Stimulated activated CD4-positive, alpha-beta T cell treated with anti-CD3 and anti-CD28 coated beads, Interleukin-12 subunit alpha, Interleukin-12 subunit beta, amount 100 ng/mL, for 4 hours (primary cell): ENCODE results near the gene C3orf52.
A peak's percentile ranks its signal among the peaks of the same experiment; 100 is the strongest.
"Not testable (repeated sequence)": the region's sequence is repeated elsewhere in the genome, so short reads cannot be mapped to it uniquely, and the experiment has no call there.

ENCODE experiments used
- DNase-seq: peaks from one replicate; pipeline ENCODE4 v3.0.0-alpha.2; 2020

C3orf52 gene, protein sequence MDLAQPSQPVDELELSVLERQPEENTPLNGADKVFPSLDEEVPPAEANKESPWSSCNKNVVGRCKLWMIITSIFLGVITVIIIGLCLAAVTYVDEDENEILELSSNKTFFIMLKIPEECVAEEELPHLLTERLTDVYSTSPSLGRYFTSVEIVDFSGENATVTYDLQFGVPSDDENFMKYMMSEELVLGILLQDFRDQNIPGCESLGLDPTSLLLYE

DNA sequence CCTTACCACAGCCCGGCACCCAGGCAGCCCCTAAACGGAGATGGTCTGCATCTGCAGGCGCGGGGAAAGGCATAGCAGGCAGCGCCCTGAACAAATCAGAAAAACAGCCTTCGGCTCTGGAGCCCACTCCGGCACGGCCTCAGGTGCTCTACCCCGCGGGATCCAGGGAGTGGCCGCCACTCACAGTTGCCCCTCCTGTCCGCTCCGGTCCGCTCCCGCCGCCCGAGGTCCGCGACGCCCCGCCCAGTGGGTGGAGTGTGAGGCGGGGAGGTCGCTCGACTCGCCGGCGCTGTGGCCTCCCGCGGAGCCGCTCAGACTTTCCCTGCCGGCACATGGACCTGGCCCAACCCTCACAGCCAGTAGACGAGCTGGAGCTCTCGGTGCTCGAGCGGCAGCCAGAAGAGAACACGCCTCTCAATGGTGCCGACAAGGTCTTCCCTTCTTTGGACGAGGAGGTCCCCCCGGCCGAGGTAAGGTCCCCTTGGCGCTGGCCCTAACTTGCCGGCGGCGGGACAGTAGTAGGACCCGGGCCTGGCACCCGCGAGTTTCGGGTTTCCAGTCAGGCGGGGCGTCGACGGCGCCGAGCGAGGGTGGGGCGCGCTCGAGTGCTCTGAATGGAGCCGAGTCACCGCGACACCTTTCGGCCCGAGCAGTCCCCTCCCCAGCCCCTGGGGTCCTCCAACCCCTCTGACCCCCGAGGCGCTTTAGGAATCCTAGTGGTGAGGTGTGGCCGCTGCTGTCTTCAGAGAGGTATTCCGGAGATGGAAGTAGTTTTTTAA is at the start of gene C3orf52:
Gene C3orf52, plus strand, starts transcription at position 314 of the 779 bp plus-strand sequence. Its CDS starts 19 bp downstream, at position 333.
- peak; percentile 49 for DNase-seq

DNA sequence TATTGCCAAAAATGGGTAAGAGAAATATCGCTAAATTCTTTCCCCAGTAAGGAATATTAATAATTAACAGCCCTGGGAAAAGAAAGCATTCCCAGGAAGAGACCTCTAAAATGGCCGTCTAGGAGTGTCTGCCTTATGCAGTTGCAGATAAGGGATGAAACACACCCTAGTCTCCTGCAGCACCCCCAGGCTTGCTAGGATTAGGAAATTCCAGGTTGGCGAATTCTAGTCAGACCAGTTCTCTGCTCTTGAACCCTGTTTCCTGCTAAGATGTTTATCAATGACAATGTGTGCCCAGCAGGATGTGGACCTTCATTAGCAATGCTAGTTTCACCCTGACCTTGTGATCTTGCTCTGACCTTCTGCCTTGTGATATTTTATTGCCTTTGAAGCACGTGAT is 49.0 kb upstream of the C3orf52 start:
- DNase-seq: not testable (repeated sequence)

DNA sequence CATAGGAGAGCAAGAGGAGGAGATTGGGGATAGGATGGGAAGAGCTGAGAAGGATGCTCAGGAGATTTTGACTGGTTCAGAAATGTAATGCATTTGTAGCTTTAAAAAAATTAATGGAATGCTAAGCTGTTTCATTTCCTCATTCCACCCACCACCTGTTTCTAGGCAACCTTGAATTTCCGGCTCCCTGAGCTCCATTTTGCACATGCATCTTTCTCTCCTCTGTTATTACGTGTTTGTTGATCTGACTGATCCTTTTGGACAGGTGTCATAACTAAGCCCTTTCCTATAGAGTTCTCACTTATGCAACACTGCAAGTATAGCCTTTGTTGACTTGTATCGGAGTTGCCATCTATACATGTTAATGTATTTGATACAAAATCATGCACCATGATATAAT is 47.3 kb upstream of the C3orf52 start:
- no peak for DNase-seq

DNA sequence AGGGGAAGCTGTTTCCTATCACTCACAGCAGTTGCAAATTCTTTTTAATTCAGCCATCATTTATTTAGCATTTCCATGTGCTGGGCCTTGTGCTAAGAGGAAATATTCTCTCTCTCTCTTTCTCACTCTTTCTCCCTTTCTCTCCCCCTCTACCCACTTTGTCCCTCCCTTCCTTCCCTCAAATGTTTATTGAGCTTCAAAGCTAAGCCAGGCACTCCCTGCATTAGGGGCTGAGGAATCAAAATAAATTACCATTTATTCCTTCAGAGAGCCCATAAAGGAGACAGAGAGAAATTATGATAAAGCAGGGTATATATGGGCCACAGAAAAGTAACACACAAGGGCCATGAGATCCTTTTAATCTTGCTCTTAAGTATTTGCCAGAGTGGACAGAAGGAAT is 44.9 kb upstream of the C3orf52 start:
- no peak for DNase-seq

DNA sequence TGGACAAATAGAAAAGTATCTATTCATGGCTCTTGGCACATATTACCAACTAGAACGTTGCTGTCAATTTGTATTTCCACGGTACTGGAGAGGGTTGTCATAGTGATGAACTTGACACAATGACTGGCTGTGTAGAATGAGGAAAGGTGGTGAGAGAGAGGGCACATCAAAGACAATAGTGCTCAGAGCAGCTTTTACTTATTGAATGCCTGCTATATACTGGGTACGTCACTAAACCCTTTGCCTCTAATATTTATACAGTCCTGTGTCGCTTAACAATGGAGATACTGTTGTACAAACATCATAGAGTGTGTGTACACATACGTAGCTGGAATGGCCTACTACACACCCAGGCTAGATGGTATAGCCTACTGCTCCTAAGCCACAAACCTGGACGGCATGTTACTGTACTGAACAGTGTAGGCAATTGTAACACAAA is 43.3 kb upstream of the C3orf52 start:
- DNase-seq: no peak

DNA sequence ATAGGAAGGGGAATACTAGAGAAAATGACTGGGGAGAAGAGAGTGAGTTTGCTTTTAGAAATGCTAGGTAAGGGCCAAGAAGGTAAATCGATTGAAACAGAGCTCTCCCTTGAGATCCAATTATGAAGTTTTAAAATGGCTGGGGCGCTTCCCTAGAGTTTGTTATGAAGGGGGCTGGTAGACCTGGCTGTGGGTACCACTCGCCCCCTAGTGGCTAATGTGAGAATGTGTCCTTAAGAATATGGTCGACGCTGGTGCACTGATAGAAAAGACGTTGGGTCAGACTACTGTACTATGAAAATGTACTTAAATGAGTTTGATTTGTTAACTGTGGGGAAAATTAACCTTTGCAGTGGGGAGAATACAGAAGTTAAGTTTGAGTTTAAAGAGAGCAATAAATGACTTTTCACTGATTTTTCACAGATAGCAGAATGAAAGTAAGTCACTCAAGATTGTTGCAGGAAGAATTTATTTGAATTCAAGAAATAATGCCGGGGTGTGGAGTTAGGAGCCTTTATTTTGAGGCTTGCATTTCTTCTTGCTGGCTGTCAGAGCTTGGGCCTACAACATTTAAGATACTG is 42.5 kb upstream of the C3orf52 start:
- DNase-seq: peak; percentile 20

DNA sequence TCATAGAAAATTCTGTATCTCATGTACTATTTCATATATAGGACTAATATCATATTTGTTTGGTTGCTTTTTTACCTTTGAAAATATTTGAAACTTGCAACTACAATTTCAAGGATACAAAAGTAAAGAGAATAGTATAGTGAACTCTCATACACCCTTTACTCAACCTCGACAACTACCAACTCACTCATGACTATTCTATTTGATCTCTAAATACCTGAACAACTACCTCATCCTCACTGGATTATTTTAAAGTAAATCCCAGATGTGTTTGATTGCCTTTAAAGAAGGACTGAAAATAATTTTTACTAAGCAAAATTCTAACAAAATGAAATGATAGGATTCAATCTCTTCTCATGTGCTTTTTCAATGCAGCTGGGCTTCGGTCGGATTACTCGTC is 39.6 kb upstream of the C3orf52 start:
- no peak for DNase-seq

DNA sequence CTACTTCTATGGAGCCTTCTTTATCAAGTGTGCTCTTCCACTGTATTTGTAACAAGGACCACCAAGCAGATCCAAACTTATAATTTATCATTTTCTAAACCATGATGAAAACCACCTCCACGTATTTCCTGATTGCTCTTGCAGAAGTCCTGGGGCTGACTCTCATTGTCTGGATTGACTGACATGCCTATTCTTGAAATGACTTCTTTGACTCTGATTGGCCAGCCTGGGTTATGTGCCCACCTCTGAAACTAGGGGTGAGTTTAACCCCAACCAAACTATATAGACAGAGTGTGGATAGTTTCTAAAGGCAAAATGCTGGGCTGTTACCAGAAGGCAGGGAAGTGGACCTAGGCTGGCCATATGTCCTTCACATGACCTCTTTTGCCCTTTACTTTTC is 38.9 kb upstream of the C3orf52 start:
- no peak for DNase-seq

DNA sequence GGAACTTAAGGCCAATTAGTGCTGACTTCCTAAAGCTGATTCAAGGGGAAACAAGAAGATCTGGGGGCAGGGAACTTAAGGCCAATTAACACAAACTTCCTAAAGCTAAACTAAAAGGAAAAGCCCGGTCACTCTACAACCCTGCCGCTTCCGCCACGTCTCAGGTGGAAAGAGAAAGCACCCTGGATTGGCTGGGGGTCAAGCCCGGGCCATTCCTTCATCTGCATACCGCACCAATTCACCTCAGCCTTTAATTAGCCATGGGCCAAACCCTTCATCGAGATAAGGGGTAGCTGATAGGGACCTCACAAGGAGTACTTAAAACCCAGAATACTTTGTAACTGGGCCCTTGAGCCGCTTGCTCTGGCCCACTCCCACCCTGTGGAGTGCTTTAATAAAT is 37.3 kb upstream of the C3orf52 start:
- DNase-seq: no peak

DNA sequence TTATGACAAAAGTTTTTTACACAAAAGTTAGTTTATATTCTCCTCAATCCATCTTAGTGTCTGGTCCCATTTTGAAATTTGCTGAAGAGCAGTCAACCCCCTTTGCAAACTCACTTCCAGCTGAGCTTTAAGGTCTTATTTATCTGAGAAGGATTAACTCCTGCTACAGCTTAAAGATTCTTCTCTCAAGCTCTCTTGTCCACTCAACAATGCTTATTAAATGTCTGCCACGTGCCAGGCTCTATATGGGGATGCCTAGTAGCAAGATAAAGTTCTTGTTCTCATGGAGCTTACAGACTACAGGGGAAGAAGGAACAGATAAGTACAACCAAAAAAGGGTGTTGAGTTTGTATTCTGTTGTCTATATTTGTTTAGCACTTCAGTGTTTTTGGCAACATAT is 33.0 kb upstream of the C3orf52 start:
- no peak for DNase-seq

DNA sequence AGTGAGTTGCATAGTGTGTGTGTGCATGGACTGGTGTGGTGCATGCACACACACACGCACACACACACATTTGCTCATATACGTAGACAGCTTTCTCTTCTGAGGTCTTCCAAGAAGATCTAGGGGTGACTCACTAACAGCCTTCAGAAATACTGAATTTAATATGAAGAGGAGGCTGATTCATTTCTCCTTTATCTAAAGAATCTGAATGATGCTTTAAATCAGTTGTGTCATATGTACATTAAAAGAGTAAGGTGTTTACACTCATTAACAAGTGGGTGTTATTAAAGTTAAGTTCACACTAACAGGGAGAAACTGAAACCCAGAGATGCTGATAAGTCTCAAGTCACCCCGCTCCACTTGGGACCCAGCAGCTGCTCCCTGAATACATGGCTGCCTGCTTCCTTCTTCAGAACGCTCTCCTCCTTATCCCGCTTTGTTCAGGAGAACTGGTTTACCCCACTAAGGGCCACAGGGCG is 29.7 kb upstream of the C3orf52 start:
- no peak for DNase-seq

DNA sequence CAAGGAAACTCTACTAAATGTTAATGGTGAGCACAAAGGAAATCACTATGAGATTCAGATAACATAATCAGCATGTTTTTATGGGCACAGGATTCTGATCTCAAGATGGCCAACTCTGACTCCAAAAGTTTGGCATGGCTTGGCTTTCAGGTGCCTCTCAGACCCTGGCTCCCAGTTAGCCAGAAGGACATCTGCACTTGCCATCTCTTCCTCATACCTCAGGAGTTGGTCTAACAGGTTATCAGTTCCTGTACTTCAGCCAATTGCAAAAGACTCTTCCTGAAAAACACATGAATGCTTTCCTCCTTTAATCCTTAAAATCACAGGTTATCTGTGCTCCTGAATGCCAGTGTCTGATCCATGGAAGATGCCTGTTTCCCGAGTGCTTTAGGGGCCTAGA is 26.7 kb upstream of the C3orf52 start:
- no peak for DNase-seq

DNA sequence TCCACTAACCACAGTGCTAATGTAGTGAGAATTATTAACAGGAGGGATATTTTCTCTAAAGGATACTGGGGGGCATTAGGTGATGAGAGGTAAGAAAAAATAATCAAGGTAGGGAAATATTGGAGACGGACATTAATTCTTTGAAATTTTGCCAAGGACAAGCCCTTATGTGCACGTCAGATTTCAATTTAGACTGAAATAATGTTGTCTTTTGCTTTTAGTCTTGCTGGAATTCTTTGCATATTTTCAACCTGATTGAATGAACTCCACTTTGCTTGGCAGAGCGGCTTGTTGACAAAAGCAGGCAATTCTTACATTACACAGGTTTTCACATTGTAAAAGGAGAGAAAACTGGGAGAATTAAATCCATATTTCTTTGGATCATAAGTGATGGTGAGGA is 25.0 kb upstream of the C3orf52 start:
- DNase-seq: no peak

DNA sequence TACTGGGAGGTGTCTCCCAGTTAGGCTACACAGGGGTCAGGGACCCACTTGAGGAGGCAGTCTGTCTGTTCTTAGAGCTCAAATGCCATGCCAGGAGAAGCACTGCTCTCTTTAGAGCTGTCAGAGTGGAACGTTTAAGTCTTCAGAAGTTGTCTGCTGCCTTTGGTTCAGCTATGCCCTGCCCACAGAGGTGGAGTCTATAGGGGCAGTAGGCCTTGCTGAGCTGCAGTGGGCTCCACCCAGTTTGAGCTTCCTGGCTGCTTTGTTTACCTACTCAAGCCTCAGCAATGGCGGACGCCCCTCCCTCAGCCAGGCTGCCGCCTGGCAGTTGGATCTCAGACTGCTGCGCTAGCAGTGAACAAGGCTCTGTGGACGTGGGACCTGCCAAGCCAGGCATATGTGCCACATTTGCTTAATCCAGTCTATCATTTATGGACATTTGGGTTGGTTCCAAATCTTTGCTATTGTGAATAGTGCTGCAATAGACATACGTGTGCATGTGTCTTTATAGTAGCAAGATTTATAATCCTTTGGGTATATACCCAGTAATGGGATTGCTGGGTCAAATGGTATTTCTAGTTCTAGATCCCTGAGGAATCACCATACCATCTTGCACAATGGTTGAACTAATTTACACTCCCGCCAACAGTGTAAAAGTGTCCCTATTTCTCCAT is 13.7 kb upstream of the C3orf52 start:
- peak; percentile 26 for DNase-seq

DNA sequence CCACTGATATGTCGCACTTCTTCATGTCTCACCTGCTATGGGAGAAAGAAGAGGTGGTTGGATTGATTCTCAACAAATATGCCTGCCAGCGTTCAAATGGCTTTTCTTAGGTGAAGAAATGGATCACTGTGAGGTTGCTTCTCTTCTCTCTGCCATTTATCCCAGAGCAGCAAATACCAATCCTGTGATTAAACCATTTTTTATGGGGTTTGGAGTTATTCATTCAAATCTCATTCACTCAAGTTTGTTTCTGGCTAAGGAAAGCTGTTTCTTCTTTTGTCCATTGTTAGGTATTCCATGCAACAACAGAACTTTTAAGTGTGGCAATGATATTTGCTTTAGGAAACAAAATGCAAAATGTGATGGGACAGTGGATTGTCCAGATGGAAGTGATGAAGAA is 12.2 kb upstream of the C3orf52 start:
- DNase-seq: no peak

DNA sequence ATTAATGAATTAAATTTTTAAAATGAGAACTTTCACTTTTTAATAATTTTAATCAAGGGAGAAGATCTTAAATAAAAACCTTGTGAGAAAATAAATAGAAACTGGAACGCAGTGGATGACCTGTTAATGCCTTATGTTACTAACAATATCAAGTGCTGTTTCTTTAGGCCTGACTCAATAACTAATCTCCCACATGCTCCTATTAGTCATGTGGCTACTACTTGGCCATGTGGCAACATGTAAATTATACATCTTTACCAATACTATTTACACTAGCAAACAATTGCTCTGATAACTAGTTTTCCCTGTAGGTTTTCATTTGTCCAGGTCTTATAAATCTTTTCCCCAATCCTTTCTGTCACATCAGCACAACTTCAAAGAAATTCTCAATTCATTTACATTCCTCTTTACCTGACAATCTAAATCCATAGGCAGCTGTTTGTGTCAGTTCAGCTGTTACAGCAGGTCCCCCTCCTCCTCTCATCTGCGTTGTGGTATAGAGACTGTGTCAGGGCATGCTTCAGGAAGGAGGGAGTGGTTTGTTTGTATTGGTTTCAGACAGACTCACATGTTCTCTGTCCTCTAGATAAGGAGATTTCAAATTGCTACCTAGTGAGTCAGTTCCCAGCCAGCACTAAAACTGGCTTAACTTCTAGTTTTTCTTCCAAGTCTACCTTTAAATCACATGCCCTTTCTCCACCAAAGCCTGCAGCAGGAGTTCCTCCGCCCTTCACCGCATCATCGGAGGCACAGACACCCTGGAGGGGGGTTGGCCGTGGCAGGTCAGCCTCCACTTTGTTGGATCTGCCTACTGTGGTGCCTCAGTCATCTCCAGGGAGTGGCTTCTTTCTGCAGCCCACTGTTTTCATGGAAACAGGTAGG is 11.3 kb upstream of the C3orf52 start:
- DNase-seq: no peak

DNA sequence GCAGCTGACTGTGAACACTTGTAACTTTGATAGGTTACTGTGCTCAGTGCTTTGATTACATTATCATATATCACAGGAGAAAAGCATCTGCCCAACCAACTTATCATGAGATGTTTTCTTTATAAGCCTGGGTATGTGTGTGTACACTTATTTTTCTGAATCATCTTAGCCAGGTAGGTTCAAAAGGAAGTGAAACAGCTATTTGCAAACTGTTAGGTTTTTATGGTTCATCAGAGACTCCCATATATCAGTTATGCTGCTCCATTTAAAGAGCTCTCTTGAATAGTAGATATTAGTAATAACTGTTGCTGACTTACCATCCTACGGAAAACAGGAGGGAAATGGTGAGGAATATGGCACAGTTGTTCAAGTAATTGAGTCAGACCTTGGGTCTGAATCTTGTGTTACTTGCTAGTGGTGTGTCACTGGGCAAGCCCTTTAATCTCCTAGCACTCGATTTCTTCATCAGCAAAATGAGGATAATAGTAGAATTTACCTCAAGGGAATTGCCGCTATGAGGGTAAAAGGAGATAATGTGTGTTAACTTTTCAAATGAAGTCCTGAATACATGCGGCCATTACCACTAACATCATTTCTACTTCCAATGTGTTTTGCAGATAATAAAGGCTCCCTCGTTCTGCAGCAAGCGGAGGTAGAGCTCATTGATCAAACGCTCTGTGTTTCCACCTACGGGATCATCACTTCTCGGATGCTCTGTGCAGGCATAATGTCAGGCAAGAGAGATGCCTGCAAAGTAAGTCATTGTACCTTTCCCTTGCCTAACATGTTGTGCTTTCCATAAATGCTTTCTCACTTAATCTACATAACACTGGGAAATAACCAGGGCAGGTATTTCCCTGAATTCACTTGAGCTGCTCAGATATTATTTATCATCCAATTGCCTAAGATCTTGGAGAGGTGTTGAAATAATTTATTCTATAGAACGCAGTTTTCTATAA is 7.8 kb upstream of the C3orf52 start:
- DNase-seq: no peak

DNA sequence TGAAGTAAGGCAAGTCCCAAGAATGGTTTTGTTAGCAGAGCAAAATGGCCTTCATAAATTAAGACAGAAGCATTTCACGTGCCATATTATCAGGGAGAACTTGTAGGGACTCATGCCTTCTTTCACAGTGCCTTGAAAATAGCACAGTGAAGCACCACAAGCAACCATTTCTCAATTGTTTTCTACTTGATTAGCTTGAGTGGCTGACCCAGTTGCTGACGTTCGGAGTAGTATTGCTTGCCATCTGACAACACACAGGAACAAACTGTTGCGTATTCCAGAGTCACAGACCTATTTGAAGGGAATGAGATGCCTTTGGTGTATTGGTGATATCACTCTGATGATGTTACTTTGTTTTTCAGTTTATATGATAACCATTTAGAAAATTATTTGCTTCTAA is 3.0 kb upstream of the C3orf52 start:
- DNase-seq: no peak

DNA sequence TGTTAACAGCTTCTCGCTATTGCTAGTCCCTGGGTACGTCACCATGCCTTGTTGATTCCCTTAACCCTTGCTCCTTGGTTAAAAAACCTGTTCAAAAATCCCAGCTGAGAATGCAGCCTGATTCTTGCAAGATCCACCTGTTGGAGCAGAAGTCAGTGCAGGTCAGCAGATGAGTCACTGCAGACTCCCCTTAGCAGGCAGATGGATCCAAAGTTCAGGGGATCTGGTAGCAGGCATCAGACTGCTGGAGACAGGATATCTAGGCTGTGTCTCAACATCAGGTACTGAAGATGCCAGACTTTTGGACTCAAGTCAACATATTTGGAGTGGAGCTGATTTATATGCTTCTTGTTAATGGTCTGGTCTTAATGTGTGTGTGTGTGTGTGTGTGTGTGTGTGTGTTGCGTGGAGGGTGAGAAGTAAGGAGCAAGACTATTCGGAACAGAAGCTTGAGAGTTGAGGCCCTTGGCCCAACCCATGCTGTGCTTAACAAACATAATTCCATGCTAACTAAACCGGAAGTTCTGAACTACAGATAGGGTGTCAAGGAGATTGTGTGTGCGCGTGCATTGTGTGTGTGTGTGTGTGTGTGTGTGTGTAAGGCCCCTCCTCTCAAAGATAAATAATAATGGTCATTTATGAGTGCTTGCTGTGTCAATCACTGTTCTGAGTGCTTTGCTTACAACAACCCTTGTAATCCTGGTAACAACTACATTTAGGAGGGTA is 1.0 kb upstream of the C3orf52 start:
- DNase-seq: no peak

DNA sequence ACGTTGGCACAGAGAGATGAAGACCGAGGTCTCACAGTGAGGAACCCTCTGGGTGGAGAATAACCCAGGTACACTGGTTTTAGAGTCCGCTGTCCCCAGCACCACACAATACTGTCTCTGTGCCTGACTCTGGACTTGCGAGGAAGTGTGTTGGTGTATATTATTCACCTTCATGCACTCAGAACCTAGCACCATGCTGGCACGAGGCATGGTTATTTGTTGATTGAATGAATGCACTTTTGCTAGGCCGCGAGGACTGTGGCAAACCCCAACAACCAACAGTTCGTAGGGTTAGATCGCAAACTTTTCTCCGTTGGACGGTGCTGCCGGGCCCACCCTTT is 484 bp upstream of the C3orf52 start:
- DNase-seq: no peak
